DND-41 (cell line): ENCODE results near the gene FLNC.

ENCODE experiments used
- ATAC-seq: fragments of 200-7000 bp; cut with Tn5 transposase; 3 replicates; pipeline ENCODE4 v1.9.1; 2021; ENCODE audit warnings: low read depth; ENCODE audit not compliant: insufficient read depth
- DNase-seq: peaks from one replicate; pipeline ENCODE4 v3.0.0-alpha.2; 2020
- H2AFZ ChIP-seq: 2 replicates; pipeline ENCODE4 v1.6.0; 2012; ENCODE audit warnings: low read depth, low read length
- H3K27ac ChIP-seq: 2 replicates; pipeline ENCODE4 v1.5.1; 2012; ENCODE audit warnings: low read length, inconsistent platforms
- H3K27me3 ChIP-seq: fragments of 200-600 bp; sonication (generic); 2 replicates; pipeline ENCODE4 v1.6.0; 2012; ENCODE audit warnings: low read length, mild to moderate bottlenecking, inconsistent platforms; ENCODE audit not compliant: insufficient read depth, poor library complexity
- H3K36me3 ChIP-seq: 2 replicates; pipeline ENCODE4 v1.5.1; 2012; ENCODE audit warnings: low read length, inconsistent platforms; ENCODE audit not compliant: insufficient read depth
- H3K4me1 ChIP-seq: 2 replicates; pipeline ENCODE4 v1.5.1; 2012; ENCODE audit warnings: mild to moderate bottlenecking, low read length; ENCODE audit not compliant: insufficient read depth
- H3K4me2 ChIP-seq: 2 replicates; pipeline ENCODE4 v1.6.0; 2012; ENCODE audit warnings: mild to moderate bottlenecking, moderate library complexity, low read length, inconsistent platforms; ENCODE audit not compliant: insufficient read depth
- H3K4me3 ChIP-seq, 2 experiments: fragments of 200-600 bp in 1 of 2; shearing (Covaris generic) in 1 of 2; 2 replicates each; pipeline ENCODE4 v1.5.1; 2012 to 2016; ENCODE audit warnings: inconsistent platforms in 2 of 2, low read length in 2 of 2, mild to moderate bottlenecking in 2 of 2, low read depth in 1 of 2, moderate library complexity in 1 of 2
- H3K79me2 ChIP-seq: 2 replicates; pipeline ENCODE4 v1.6.0; 2012; ENCODE audit warnings: low read length, inconsistent platforms; ENCODE audit not compliant: insufficient read depth
- H3K9ac ChIP-seq: 2 replicates; pipeline ENCODE4 v1.6.0; 2012; ENCODE audit warnings: low read depth, mild to moderate bottlenecking, inconsistent platforms, low read length, moderate library complexity
- H3K9me3 ChIP-seq: 2 replicates; pipeline ENCODE4 v1.5.1; 2012; ENCODE audit warnings: low read length, moderate library complexity, mild to moderate bottlenecking, inconsistent platforms; ENCODE audit not compliant: insufficient read depth, severe bottlenecking
- H4K20me1 ChIP-seq: 2 replicates; pipeline ENCODE4 v1.6.0; 2012; ENCODE audit warnings: low read length; ENCODE audit not compliant: insufficient read depth
- EZH2 ChIP-seq: IDR thresholded peaks from 3 replicates; pipeline ENCODE4 v1.6.1; 2012; ENCODE audit warnings: borderline replicate concordance, low read depth, mild to moderate bottlenecking, moderate library complexity, low read length, inconsistent platforms; ENCODE audit not compliant: severe bottlenecking
- TF ChIP-seq, protein P1 (sequence below): IDR thresholded peaks from 2 replicates; pipeline ENCODE4 v1.5.1; 2012; ENCODE audit warnings: borderline replicate concordance, low read length, moderate library complexity, mild to moderate bottlenecking; ENCODE audit not compliant: poor library complexity, severe bottlenecking; ENCODE audit errors: extremely low read depth

The FLNC gene

DNA sequence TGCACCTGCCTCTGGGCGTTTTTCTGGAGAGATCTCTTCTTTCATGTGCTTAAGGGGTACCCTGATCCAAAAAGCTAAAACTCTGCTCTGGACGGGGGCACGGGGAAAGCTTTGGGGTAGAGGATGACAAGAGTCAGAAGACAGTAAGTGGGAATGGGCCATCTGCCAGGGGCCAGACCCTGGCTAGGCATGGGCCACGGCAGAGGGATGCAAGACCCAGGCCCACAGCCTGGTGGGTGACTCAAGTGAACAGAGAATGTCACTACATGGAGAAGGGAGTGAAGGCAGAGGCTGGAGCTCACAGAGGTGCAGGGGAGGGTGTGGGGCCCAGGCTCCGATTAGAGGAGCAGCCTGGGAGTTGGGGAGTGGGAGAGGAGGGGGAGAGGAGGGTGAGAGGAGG is 15.3 kb downstream of the FLNC start:
- H3K4me1 ChIP-seq = no peaks in the 10 kb centered on the region
- TF ChIP-seq, protein P1, sequence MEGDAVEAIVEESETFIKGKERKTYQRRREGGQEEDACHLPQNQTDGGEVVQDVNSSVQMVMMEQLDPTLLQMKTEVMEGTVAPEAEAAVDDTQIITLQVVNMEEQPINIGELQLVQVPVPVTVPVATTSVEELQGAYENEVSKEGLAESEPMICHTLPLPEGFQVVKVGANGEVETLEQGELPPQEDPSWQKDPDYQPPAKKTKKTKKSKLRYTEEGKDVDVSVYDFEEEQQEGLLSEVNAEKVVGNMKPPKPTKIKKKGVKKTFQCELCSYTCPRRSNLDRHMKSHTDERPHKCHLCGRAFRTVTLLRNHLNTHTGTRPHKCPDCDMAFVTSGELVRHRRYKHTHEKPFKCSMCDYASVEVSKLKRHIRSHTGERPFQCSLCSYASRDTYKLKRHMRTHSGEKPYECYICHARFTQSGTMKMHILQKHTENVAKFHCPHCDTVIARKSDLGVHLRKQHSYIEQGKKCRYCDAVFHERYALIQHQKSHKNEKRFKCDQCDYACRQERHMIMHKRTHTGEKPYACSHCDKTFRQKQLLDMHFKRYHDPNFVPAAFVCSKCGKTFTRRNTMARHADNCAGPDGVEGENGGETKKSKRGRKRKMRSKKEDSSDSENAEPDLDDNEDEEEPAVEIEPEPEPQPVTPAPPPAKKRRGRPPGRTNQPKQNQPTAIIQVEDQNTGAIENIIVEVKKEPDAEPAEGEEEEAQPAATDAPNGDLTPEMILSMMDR = no peak
- no peak for TF ChIP-seq EZH2
- H3K9me3 ChIP-seq = no peaks in the 10 kb centered on the region

DNA sequence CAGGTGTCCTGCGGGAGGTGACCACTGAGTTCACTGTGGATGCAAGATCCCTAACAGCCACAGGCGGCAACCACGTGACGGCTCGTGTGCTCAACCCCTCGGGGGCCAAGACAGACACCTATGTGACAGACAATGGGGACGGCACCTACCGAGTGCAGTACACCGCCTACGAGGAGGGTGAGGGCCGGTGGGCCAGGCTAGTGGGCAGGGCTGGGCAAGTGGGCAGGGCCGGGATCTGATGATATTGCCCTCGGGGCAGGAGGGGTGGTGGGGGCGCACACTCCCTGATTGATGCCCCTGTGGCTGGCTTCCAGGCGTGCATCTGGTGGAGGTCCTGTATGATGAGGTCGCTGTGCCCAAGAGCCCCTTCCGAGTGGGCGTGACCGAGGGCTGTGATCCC is 15.8 kb downstream of the FLNC start:
- Histone ChIP-seq H3K4me1 (no peaks in the 10 kb centered on the region), H3K36me3 (no peaks in the 10 kb centered on the region), H3K9ac (no peak overlapping the region), H3K27ac (no peak overlapping the region), H4K20me1 (0 out of 2 replicates have a peak, but pooled peaks cover 3% of the 10 kb centered on the region), H3K79me2 (no peaks in the 10 kb centered on the region), H3K27me3 (no peaks in the 10 kb centered on the region), H2AFZ (no peak overlapping the region), H3K4me2 (no peak overlapping the region), H3K4me3 (no peak overlapping the region), H3K9me3 (no peaks in the 10 kb centered on the region)
- ATAC-seq (no peak), DNase-seq (no peak)
- no peak for TF ChIP-seq EZH2

More for the DNA sequence above, 15.3 kb downstream of the FLNC start:
- no peaks in the 10 kb centered on the region for H3K79me2 ChIP-seq
- H3K4me3 ChIP-seq = no peak overlapping the region
- no peaks in the 10 kb centered on the region for H3K36me3 ChIP-seq
- DNase-seq = no peak
- H3K27me3 ChIP-seq = no peaks in the 10 kb centered on the region
- no peak overlapping the region for H3K27ac ChIP-seq
- no peak overlapping the region for H2AFZ ChIP-seq
- H3K4me2 ChIP-seq = no peak overlapping the region
- 0 out of 2 replicates have a peak, but pooled peaks cover 3% of the 10 kb centered on the region for H4K20me1 ChIP-seq
- no peak overlapping the region for H3K9ac ChIP-seq
- ATAC-seq = no peak

DNA sequence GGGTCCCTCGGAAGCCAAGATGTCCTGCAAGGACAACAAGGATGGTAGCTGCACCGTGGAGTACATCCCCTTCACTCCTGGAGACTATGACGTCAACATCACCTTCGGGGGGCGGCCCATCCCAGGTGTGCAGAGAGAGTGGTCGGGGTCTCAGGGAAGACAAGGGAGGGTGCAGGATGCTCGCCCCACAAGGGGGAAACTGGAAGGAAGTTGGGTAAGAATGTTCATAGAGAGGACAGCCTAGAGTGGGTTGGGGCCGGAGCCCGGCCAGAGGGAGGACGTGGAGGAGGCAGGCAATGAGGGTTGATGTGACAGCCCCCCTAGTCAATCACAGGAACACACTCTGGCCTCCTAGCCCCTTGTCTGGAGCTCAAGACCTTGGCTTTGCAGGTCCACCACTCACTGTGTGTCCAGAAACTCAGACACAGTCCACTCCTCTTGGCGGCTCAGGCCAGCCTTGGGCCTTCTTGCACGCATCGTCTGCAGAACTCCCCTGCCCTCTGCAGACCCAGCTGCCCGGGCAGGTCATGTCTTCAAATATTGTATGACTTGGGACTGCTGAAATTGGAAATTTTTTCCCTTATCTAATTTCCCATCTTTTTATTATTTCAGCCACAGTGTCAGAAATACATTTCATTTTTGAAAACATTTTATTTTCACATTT is 16.7 kb downstream of the FLNC start:
- H3K27me3 ChIP-seq = no peaks in the 10 kb centered on the region
- no peaks in the 10 kb centered on the region for H3K4me1 ChIP-seq
- ATAC-seq = no peak
- no peaks in the 10 kb centered on the region for H3K36me3 ChIP-seq
- no peak overlapping the region for H3K9ac ChIP-seq
- no peaks in the 10 kb centered on the region for H3K9me3 ChIP-seq
- no peak overlapping the region for H3K27ac ChIP-seq
- TF ChIP-seq, protein P1 = no peak
- TF ChIP-seq EZH2 = no peak
- H3K79me2 ChIP-seq = no peaks in the 10 kb centered on the region
- no peak overlapping the region for H3K4me2 ChIP-seq
- H4K20me1 ChIP-seq = 0 out of 2 replicates have a peak, but pooled peaks cover 3% of the 10 kb centered on the region
- no peak overlapping the region for H2AFZ ChIP-seq
- H3K4me3 ChIP-seq = no peak overlapping the region
- DNase-seq = no peak

DNA sequence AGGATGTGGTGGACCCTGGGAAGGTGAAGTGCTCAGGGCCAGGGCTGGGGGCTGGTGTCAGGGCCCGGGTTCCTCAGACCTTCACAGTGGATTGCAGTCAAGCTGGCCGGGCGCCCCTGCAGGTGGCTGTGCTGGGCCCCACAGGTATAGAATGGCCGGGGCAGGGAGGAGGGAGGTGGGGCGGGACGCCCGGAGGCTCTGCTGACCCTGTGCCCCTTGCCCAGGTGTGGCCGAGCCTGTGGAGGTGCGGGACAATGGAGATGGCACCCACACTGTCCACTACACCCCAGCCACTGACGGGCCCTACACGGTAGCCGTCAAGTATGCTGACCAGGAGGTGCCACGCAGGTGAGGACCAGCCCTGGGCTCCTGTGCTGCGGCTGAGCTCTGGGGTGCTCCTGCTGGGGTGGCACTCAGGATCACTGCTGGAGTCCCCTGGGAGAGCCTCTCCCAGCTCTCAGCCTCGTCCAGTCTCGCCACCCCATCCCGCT is 17.6 kb downstream of the FLNC start:
- no peaks in the 10 kb centered on the region for H3K36me3 ChIP-seq
- H3K9me3 ChIP-seq = no peaks in the 10 kb centered on the region
- H2AFZ ChIP-seq = no peak overlapping the region
- no peak for DNase-seq
- H3K27ac ChIP-seq = no peak overlapping the region
- no peaks in the 10 kb centered on the region for H3K27me3 ChIP-seq
- H3K9ac ChIP-seq = no peak overlapping the region
- no peaks in the 10 kb centered on the region for H3K79me2 ChIP-seq
- H4K20me1 ChIP-seq = no peaks in the 10 kb centered on the region
- no peak for ATAC-seq
- H3K4me2 ChIP-seq = no peak overlapping the region
- TF ChIP-seq, protein P1 = no peak
- no peak for TF ChIP-seq EZH2
- no peaks in the 10 kb centered on the region for H3K4me1 ChIP-seq
- no peak overlapping the region for H3K4me3 ChIP-seq
